ENCODE results near the gene BCAS1. TPM values are rescaled to one million over a fixed set of nuclear protein-coding genes. Genes with fewer than 3 reads are reported as not detected.

The BCAS1 gene
- total and polyA plus RNA-seq, 3 donors from 2014 or later: 2.4 to 8.8 (median 3.3) TPM

DNA sequence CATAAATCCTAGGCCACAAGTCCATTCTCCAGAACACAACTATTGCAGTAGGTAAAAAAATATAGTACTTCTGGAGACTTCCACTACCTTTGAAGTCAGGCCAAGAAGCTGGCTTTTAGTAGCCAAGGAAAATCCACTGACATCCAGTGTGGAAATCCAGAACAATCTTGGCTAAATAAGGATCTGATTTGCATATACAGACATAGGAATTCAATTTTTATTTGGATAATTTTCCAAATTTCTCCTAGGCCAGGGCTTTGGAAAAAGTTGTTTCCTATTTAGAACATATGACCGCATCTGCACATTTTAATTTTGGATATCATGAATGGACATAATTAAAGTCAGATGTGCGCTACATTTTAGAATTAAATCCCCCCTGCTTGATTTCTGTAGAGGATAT is 100.2 kb downstream of the BCAS1 start:
- Histone ChIP-seq H3K27ac (no peak overlapping the region), H3K36me3 (ENCODE audit: low read depth, missing control alignments) (no peaks in the 10 kb centered on the region), H3K4me3 (no peak overlapping the region), H3K27me3 (no peaks in the 10 kb centered on the region), H3K9me3 (no peaks in the 10 kb centered on the region), H3K4me1 (no peaks in the 10 kb centered on the region)
- DNase-seq: no peak
- WGBS, 2 donors: 94 to 96% methylated on average over 2 of the region's 2 CpGs
- intact Hi-C loops (cut with DNase I; ENCODE audit: low total_unique reads): no loop called here
- TF ChIP-seq, protein P1, sequence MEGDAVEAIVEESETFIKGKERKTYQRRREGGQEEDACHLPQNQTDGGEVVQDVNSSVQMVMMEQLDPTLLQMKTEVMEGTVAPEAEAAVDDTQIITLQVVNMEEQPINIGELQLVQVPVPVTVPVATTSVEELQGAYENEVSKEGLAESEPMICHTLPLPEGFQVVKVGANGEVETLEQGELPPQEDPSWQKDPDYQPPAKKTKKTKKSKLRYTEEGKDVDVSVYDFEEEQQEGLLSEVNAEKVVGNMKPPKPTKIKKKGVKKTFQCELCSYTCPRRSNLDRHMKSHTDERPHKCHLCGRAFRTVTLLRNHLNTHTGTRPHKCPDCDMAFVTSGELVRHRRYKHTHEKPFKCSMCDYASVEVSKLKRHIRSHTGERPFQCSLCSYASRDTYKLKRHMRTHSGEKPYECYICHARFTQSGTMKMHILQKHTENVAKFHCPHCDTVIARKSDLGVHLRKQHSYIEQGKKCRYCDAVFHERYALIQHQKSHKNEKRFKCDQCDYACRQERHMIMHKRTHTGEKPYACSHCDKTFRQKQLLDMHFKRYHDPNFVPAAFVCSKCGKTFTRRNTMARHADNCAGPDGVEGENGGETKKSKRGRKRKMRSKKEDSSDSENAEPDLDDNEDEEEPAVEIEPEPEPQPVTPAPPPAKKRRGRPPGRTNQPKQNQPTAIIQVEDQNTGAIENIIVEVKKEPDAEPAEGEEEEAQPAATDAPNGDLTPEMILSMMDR (IDR thresholded peaks at IDR 0.05): no peak
- no peak for TF ChIP-seq POLR2A (IDR thresholded peaks at IDR 0.05)

DNA sequence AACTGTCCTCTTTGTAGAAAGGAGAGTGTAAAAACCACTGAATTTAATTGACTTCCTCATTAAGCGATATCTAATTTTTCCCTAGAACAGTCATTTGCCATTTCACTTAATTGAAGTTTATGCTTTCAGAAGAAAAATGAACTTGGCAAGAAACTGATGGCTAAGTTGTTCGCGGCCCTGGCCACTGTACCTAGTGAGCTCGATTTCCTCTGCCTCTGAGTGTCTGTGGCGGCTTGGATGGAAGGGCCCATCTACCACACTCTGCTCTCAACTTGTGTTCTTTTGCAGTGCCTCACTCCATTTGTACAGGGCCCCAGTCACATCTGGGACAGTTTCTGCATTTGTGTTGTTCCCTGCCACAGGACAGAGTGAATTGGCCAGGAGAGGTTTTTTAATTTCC is 102.9 kb downstream of the BCAS1 start:
- Histone ChIP-seq H3K27me3 (no peaks in the 10 kb centered on the region), H3K9me3 (no peaks in the 10 kb centered on the region), H3K27ac (no peak overlapping the region), H3K4me1 (no peaks in the 10 kb centered on the region), H3K4me3 (no peak overlapping the region), H3K36me3 (ENCODE audit: low read depth, missing control alignments) (no peaks in the 10 kb centered on the region)
- TF ChIP-seq, protein P1 (IDR thresholded peaks at IDR 0.05): no peak
- no peak for TF ChIP-seq POLR2A (IDR thresholded peaks at IDR 0.05)
- WGBS, 2 donors: 91% methylated on average over 5 of the region's 5 CpGs
- DNase-seq: no peak
- intact Hi-C loops (cut with DNase I; ENCODE audit: low total_unique reads): no loop called here

DNA sequence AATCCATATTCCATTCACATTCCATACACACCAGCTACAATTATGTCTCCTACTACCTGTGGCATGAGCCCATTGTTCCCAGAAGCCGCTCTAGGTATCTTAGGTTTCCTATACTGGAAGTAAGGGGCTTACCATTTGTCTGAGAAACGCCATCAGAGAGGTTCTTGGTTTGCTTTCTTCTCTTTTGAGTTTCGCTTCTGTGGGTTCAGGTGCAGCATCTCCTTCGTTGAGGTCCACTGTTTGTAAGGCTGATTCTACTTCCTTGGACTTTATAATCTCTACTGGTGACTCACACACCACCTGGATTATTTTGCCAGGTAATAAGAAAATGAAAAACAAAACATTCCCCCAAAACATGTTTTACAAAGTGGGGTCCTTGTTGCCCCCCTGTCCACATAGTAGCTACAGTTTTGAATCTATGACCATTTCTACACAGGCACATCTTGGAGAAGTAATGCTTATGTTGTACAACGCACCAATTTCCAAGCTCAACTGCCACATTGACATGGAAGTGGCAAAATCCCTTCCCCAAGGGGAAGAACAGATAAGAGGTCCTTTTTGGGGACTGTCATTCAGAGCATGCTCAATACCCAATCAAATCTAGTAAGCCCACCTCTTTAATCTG is 103.5 kb downstream of the BCAS1 start:
- WGBS, 2 donors: 91 to 94% methylated on average over 5 of the region's 5 CpGs
- TF ChIP-seq, protein P1 (IDR thresholded peaks at IDR 0.05): no peak
- TF ChIP-seq POLR2A (IDR thresholded peaks at IDR 0.05): no peak

DNA sequence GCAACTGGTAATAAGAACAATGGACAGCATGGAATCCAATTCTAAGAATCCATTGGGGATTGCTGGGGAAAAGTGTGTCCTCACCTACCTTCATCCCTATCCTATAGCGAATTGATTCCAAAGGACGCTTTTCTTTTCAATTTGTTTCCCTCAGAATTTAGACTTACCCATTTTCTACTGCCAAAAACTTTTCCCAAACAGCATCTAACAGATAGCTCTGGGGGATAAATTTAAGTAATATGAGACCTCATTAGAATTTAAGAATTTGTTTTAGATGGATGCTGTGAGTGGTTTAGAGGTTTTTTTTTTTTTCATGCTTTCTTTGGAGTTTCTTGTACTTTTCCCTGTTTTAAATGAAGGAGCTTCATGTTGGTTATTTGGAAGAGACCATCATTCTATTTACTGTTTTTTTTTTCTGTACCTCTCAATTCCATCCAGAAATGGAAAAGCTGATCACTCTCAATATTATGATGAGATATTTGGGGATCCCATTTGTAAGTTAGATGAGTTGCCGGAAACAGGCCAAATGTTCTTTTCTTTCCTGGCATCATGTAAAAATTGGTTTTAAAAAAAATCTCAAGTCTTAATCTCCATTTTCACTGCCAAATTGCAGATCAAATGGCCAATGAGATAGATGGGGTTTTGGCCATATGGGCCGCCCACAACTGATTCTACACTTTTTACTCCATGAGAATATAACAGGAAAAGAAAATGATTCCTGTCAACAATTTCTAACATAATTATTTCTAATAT is 105.7 kb downstream of the BCAS1 start:
- TF ChIP-seq POLR2A (IDR thresholded peaks at IDR 0.05): no peak
- TF ChIP-seq, protein P1 (IDR thresholded peaks at IDR 0.05): no peak
- Histone ChIP-seq H3K4me1 (no peaks in the 10 kb centered on the region), H3K4me3 (no peak overlapping the region), H3K36me3 (ENCODE audit: low read depth, missing control alignments) (no peaks in the 10 kb centered on the region), H3K9me3 (no peaks in the 10 kb centered on the region), H3K27me3 (no peaks in the 10 kb centered on the region), H3K27ac (no peak overlapping the region)
- DNase-seq: no peak
- WGBS, 2 donors: 89 to 90% methylated on average over 4 of the region's 4 CpGs
- intact Hi-C loops (cut with DNase I; ENCODE audit: low total_unique reads): no loop called here

More for the DNA sequence above, 103.5 kb downstream of the BCAS1 start:
- no peak overlapping the region for H3K27ac ChIP-seq
- DNase-seq: no peak
- no peaks in the 10 kb centered on the region for H3K4me1 ChIP-seq
- H3K27me3 ChIP-seq: no peaks in the 10 kb centered on the region
- no peak overlapping the region for H3K4me3 ChIP-seq
- intact Hi-C loops (cut with DNase I; ENCODE audit: low total_unique reads): no loop called here
- H3K9me3 ChIP-seq: no peaks in the 10 kb centered on the region
- no peaks in the 10 kb centered on the region for H3K36me3 ChIP-seq (ENCODE audit: low read depth, missing control alignments)
